HG02571 (cell line): ENCODE data around the gene NUAK1.

Experiments
- ATAC-seq: cut with Tn5 transposase; IDR thresholded peaks from one replicate; pipeline ENCODE4 v1.9.1; 2021; ENCODE audit warnings: mild to moderate bottlenecking, moderate library complexity; ENCODE audit not compliant: unreplicated experiment

The NUAK1 gene

GRCh38 chr12:106110626-106111300 lies 28.0 kb downstream of the NUAK1 start:
- ATAC-seq: no peak

- ATAC-seq: no peak
Observed at GRCh38 chr12:106109168-106109910, 29.4 kb downstream of the NUAK1 start.

- ATAC-seq: no peak
Observed at GRCh38 chr12:106108185-106108835, 30.4 kb downstream of the NUAK1 start.

- ATAC-seq: no peak
Observed at GRCh38 chr12:106107566-106107965, 31.2 kb downstream of the NUAK1 start.

GRCh38 chr12:106106892-106107291 lies 31.9 kb downstream of the NUAK1 start:
- no peak for ATAC-seq

- no peak for ATAC-seq
Observed at GRCh38 chr12:106106061-106106566, 32.6 kb downstream of the NUAK1 start.

- ATAC-seq: no peak
Observed at GRCh38 chr12:106101803-106102202, 37.0 kb downstream of the NUAK1 start.

GRCh38 chr12:106098691-106099200 lies 40.0 kb downstream of the NUAK1 start:
- ATAC-seq: no peak

GRCh38 chr12:106097011-106097410 lies 41.7 kb downstream of the NUAK1 start:
- no peak for ATAC-seq

- no peak for ATAC-seq
Observed at GRCh38 chr12:106096376-106096775, 42.4 kb downstream of the NUAK1 start.

- no peak for ATAC-seq
Observed at GRCh38 chr12:106094304-106094703, 44.5 kb downstream of the NUAK1 start.

GRCh38 chr12:106093246-106093645 lies 45.5 kb downstream of the NUAK1 start:
- ATAC-seq: no peak

- no peak for ATAC-seq
Observed at GRCh38 chr12:106091446-106091820, 47.3 kb downstream of the NUAK1 start.

- no peak for ATAC-seq
Observed at GRCh38 chr12:106090591-106091445, 47.9 kb downstream of the NUAK1 start.

- no peak for ATAC-seq
Observed at GRCh38 chr12:106089935-106090334, 48.8 kb downstream of the NUAK1 start.

GRCh38 chr12:106088811-106089485 lies 49.8 kb downstream of the NUAK1 start:
- no peak for ATAC-seq

GRCh38 chr12:106088246-106088808 lies 50.4 kb downstream of the NUAK1 start:
- no peak for ATAC-seq

GRCh38 chr12:106086696-106087095 lies 52.1 kb downstream of the NUAK1 start:
- no peak for ATAC-seq

- ATAC-seq: no peak
Observed at GRCh38 chr12:106085213-106085612, 53.5 kb downstream of the NUAK1 start.

- ATAC-seq: no peak
Observed at GRCh38 chr12:106084759-106085158, 54.0 kb downstream of the NUAK1 start.
